A549 treated with dexamethasone at 1 μM for 4 hours (cell line): ENCODE results near the gene INPP5A. TPM values are rescaled to one million over a fixed set of nuclear protein-coding genes. Genes with fewer than 3 reads are reported as not detected.

ENCODE experiments used
- total RNA-seq: library from RNA; stranded (reverse); fragments of 200-300 nt; extraction: Qiagen RNA extraction; gene quantifications from 5 replicates; pipeline ENCODE4 v1.2.3, GENCODE V29; 2022

The INPP5A gene
- 12.1 to 14.6 TPM (median 13.5 TPM) in 5 replicates for total RNA-seq

GRCh38 chr10:132537684-132538001, at the start of gene INPP5A:
Gene INPP5A (plus strand): TSS chr10:132537787. CDS start chr10:132538097, 310 bp downstream.

GRCh38 chr10:132785723-132786475, 248.3 kb downstream of the INPP5A start, which contains the start of gene NKX6-2:
Gene NKX6-2 (minus strand): TSS chr10:132786147. CDS start chr10:132785948, 199 bp downstream.

Other genes with a start within 250 kb of the INPP5A start
- 31.1 to 44.7 TPM (median 42.2 TPM) in 5 replicates for gene STK32C, start 229.8 kb upstream of the INPP5A start, total RNA-seq
- gene LRRC27, start 205.6 kb upstream of the INPP5A start, total RNA-seq = 4.4 to 5.8 TPM (median 5.4 TPM) in 5 replicates
- 11.1 to 17.9 TPM (median 16.9 TPM) in 5 replicates for gene PWWP2B, start 140.6 kb upstream of the INPP5A start, total RNA-seq
- gene NKX6-2, start 248.4 kb downstream of the INPP5A start, total RNA-seq = 0.35 to 0.62 TPM (median 0.53 TPM) in 5 replicates